ENCODE results near the gene LRP1B.

DNA sequence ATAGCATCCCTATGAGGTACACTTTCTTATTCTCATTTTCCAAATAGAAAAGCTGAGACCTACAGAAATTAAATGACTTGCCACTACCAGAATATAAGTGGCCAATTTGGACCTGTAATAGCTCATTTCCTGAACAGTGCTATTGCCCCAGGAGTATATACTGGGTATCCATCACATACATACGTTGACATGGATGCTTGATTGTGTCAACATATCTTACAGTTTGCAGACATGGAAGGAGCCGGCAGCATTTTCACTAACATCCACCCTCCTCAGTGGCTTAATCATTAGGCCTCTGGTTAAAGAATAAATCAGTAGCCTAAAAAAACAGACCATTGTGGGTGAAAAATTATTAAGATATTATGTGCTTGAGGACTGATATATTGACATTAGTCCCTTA, 829.3 kb downstream of the LRP1B start:
- TF ChIP-seq CTCF (IDR thresholded peaks at IDR 0.05) (no peak), POLR2A (IDR thresholded peaks at IDR 0.05; ENCODE audit: low read depth) (no peak), POLR2AphosphoS5 (IDR thresholded peaks at IDR 0.05) (no peak)

Measured in esophagus muscularis mucosa (tissue), 3 donors.